Measurements from ENCODE around the gene RUNDC3A. TPM values are rescaled to one million over a fixed set of nuclear protein-coding genes. Genes with fewer than 3 reads are reported as not detected.

The RUNDC3A gene
- 110 TPM for total RNA-seq

DNA sequence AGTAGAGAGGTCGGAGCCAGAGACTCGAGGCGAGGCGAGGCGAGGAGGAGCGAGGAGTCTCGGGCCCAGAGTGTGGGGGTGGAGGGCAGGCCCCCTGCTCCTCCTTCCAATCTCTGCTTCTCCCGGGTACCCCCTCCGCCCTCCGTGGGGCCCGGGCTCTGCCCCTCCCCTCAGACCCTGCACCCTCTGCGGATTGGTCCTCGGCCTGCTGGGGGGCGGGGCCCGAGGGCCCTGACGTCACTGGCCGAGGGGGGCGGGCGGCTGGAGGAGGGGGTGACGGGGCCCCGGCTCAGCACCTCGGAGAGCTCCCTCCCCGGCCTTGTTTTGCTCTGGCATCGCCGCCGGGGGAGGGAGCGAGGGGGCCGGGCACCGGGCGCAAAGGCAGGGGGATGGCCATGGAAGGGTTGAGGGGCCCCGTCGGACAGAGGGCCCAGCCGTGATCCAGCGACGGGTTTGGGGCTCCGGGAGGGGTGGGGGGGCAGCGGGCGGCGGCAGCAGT, at the start of gene RUNDC3A:
Gene RUNDC3A, plus strand, starts transcription at position 282 of the 499 bp plus-strand sequence. CDS start 232 bp downstream, outside the sequence.

GRCh38 chr17:44267818-44268490, 40.4 kb upstream of the RUNDC3A start, which contains the start of gene SLC4A1:
TSS of gene SLC4A1 (minus strand) at chr17:44268135. CDS start at chr17:44262866, 5,269 bp downstream.

GRCh38 chr17:44324571-44325275, 16.3 kb downstream of the RUNDC3A start, which contains the start of gene SLC25A39:
TSS of gene SLC25A39 (minus strand) at chr17:44324823. CDS start at chr17:44323562, 1,261 bp downstream.

DNA sequence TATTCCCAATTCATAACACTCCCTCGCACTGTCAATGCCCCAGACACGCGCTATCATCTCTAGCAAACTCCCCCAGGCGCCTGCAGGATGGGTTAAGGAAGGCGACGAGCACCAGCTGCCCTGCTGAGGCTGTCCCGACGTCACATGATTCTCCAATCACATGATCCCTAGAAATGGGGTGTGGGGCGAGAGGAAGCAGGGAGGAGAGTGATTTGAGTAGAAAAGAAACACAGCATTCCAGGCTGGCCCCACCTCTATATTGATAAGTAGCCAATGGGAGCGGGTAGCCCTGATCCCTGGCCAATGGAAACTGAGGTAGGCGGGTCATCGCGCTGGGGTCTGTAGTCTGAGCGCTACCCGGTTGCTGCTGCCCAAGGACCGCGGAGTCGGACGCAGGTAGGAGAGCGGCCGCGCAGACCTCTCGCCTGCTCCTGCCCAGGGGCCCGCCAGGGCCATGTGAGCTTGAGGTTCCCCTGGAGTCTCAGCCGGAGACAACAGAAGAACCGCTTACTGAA, 36.6 kb downstream of the RUNDC3A start, which contains the start of gene GRN:
Gene GRN, plus strand, starts transcription at position 364 of the 515 bp plus-strand sequence. CDS start 3,863 bp downstream, outside the sequence.

GRCh38 chr17:44363613-44364159, 55.3 kb downstream of the RUNDC3A start, which contains the start of gene FAM171A2:
TSS of gene FAM171A2 (minus strand) at chr17:44363853. CDS start at chr17:44363714, 139 bp downstream.

Small RNA genes lying within 50 kb of the gene (small RNA-seq; reads per million reads assigned to genes)
- gene RF00012 (not detected), gene RN7SL507P (0.08 reads per million), gene RNU6-453P (not detected)

Other genes with a start within 250 kb of the RUNDC3A start
- gene LSM12, start 241.9 kb upstream of the RUNDC3A start, total RNA-seq, result 36.7 TPM
- 24.7 TPM for gene G6PC3, start 237.9 kb upstream of the RUNDC3A start, total RNA-seq
- gene HDAC5, start 185.0 kb upstream of the RUNDC3A start, total RNA-seq, result 82.4 TPM
- 1.8 TPM for gene HROB, start 166.7 kb upstream of the RUNDC3A start, total RNA-seq
- gene ASB16, start 137.9 kb upstream of the RUNDC3A start, total RNA-seq, result not detected
- gene TMUB2, start 121.6 kb upstream of the RUNDC3A start, total RNA-seq, result 32.1 TPM
- gene ATXN7L3, start 108.7 kb upstream of the RUNDC3A start, total RNA-seq, result 80.3 TPM
- 72.7 TPM for gene UBTF, start 88.9 kb upstream of the RUNDC3A start, total RNA-seq
- gene SLC4A1, start 40.5 kb upstream of the RUNDC3A start, total RNA-seq, result 9.2 TPM
- gene SLC25A39, start 16.2 kb downstream of the RUNDC3A start, total RNA-seq, result 46.1 TPM
- gene GRN, start 36.7 kb downstream of the RUNDC3A start, total RNA-seq, result 95.3 TPM
- 51.4 TPM for gene FAM171A2, start 55.3 kb downstream of the RUNDC3A start, total RNA-seq
- gene ITGA2B, start 81.0 kb downstream of the RUNDC3A start, total RNA-seq, result 2.3 TPM
- gene GPATCH8, start 194.8 kb downstream of the RUNDC3A start, total RNA-seq, result 39.2 TPM
- 6.9 TPM for gene FZD2, start 248.9 kb downstream of the RUNDC3A start, total RNA-seq